Measurements from ENCODE around the gene GFI1. TPM values are rescaled to one million over a fixed set of nuclear protein-coding genes. Genes with fewer than 3 reads are reported as not detected.

GFI1 gene
- total RNA-seq, 1 donor from 2014 or later: 0.11 TPM

- H3K9me3 Mint-ChIP-seq (ENCODE audit: unreplicated experiment): peaks cover 5% of the 10 kb centered on the region
- H3K36me3 Mint-ChIP-seq (ENCODE audit: unreplicated experiment): no peaks in the 10 kb centered on the region
- H3K27ac Mint-ChIP-seq (ENCODE audit: unreplicated experiment): no peak overlapping the region
- H3K4me1 Mint-ChIP-seq (ENCODE audit: unreplicated experiment): no peaks in the 10 kb centered on the region
- H3K27me3 Mint-ChIP-seq (ENCODE audit: unreplicated experiment): peaks cover 45% of the 10 kb centered on the region
- no peak overlapping the region for H3K4me3 Mint-ChIP-seq (ENCODE audit: unreplicated experiment)
- no peak for DNase-seq (ENCODE audit: extremely low spot score, unreplicated experiment)
- TF ChIP-seq, protein P1, sequence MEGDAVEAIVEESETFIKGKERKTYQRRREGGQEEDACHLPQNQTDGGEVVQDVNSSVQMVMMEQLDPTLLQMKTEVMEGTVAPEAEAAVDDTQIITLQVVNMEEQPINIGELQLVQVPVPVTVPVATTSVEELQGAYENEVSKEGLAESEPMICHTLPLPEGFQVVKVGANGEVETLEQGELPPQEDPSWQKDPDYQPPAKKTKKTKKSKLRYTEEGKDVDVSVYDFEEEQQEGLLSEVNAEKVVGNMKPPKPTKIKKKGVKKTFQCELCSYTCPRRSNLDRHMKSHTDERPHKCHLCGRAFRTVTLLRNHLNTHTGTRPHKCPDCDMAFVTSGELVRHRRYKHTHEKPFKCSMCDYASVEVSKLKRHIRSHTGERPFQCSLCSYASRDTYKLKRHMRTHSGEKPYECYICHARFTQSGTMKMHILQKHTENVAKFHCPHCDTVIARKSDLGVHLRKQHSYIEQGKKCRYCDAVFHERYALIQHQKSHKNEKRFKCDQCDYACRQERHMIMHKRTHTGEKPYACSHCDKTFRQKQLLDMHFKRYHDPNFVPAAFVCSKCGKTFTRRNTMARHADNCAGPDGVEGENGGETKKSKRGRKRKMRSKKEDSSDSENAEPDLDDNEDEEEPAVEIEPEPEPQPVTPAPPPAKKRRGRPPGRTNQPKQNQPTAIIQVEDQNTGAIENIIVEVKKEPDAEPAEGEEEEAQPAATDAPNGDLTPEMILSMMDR (IDR thresholded peaks at IDR 0.05): no peak
Observed at GRCh38 chr1:92495392-92496063, 8.8 kb upstream of the GFI1 start.

- H3K27ac Mint-ChIP-seq (ENCODE audit: unreplicated experiment): no peak overlapping the region
- H3K9me3 Mint-ChIP-seq (ENCODE audit: unreplicated experiment): peaks cover 5% of the 10 kb centered on the region
- no peak overlapping the region for H3K4me3 Mint-ChIP-seq (ENCODE audit: unreplicated experiment)
- no peak for DNase-seq (ENCODE audit: extremely low spot score, unreplicated experiment)
- H3K36me3 Mint-ChIP-seq (ENCODE audit: unreplicated experiment): no peaks in the 10 kb centered on the region
- no peaks in the 10 kb centered on the region for H3K4me1 Mint-ChIP-seq (ENCODE audit: unreplicated experiment)
- TF ChIP-seq, protein P1 (IDR thresholded peaks at IDR 0.05): no peak
- peaks cover 47% of the 10 kb centered on the region for H3K27me3 Mint-ChIP-seq (ENCODE audit: unreplicated experiment)
Observed at GRCh38 chr1:92494485-92495141, 7.9 kb upstream of the GFI1 start.

DNA sequence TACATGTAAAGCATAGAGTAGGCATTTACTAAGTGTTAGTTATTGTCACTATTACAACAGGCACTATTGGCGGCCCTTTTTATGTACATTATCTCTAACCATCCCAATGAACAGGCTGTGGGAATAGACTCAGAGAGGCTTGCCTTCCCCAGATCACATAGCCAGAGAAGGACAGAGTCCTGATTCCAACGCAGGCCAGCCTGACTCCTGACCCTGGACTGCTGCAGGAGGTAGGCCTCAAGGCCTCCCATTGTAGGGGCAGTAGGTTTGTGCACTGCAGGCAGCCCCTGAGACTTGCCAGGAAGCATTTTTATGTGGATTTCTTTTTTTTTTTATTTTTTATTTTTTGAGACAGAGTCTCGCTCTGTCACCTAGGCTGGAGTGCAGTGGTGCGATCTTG lies 6.4 kb upstream of the GFI1 start:
- Mint-ChIP-seq H3K4me3 (ENCODE audit: unreplicated experiment) (no peak overlapping the region), H3K27ac (ENCODE audit: unreplicated experiment) (no peak overlapping the region), H3K27me3 (ENCODE audit: unreplicated experiment) (peaks cover 57% of the 10 kb centered on the region), H3K9me3 (ENCODE audit: unreplicated experiment) (peaks cover under 1% of the 10 kb centered on the region), H3K36me3 (ENCODE audit: unreplicated experiment) (no peaks in the 10 kb centered on the region), H3K4me1 (ENCODE audit: unreplicated experiment) (no peaks in the 10 kb centered on the region)
- no peak for DNase-seq (ENCODE audit: extremely low spot score, unreplicated experiment)
- TF ChIP-seq, protein P1 (IDR thresholded peaks at IDR 0.05): no peak

DNA sequence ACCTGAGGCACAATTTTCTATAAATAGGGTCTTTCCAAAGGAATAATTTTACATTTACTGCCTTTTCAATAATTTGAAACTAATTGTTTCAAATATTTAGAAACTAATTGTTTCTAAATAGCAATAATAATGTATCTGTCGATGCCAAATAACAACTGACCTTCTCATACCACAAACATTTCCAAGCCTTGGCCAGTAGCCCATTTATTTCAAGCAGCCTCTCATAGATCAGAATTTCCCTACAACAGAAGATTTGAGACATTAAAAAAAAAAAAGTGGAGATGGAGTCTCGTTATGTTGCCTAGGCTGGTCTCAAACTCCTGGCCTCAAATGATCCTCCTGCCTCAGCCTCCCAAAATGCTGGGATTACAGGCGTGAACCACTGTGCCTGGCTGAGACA lies 2.1 kb upstream of the GFI1 start:
- Mint-ChIP-seq H3K27me3 (ENCODE audit: unreplicated experiment) (peaks cover 65% of the 10 kb centered on the region), H3K4me1 (ENCODE audit: unreplicated experiment) (peaks cover 21% of the 10 kb centered on the region), H3K4me3 (ENCODE audit: unreplicated experiment) (no peak overlapping the region), H3K9me3 (ENCODE audit: unreplicated experiment) (no peaks in the 10 kb centered on the region), H3K36me3 (ENCODE audit: unreplicated experiment) (no peaks in the 10 kb centered on the region), H3K27ac (ENCODE audit: unreplicated experiment) (no peak overlapping the region)
- TF ChIP-seq, protein P1 (IDR thresholded peaks at IDR 0.05): no peak
- no peak for DNase-seq (ENCODE audit: extremely low spot score, unreplicated experiment)

DNA sequence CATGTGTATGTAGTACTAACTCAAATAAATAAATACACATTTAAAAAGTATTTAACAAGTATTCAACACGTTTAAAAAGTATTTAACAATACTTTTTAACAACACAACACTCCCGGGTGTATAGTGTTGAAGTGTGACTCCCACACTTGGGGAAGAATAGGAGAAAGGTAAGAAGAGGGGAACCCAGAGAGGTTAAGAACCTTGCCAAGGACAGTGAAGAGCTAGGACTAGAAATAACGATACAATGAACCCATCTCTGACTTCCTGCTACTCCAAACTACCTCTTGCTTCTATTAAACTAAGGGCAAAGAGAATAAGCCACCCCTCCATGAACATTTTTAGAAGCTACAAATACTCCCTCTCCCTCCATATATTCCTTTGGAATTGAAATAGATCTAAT lies 1.7 kb upstream of the GFI1 start:
- H3K27me3 Mint-ChIP-seq (ENCODE audit: unreplicated experiment): peaks cover 67% of the 10 kb centered on the region
- no peak for DNase-seq (ENCODE audit: extremely low spot score, unreplicated experiment)
- H3K9me3 Mint-ChIP-seq (ENCODE audit: unreplicated experiment): no peaks in the 10 kb centered on the region
- no peaks in the 10 kb centered on the region for H3K36me3 Mint-ChIP-seq (ENCODE audit: unreplicated experiment)
- peaks cover 23% of the 10 kb centered on the region for H3K4me1 Mint-ChIP-seq (ENCODE audit: unreplicated experiment)
- H3K4me3 Mint-ChIP-seq (ENCODE audit: unreplicated experiment): no peak overlapping the region
- H3K27ac Mint-ChIP-seq (ENCODE audit: unreplicated experiment): no peak overlapping the region
- TF ChIP-seq, protein P1 (IDR thresholded peaks at IDR 0.05): no peak

Measured in osteocyte (in vitro differentiated cells).